ENCODE data around the gene EBF3. TPM values are rescaled to one million over a fixed set of nuclear protein-coding genes. Genes with fewer than 3 reads are reported as not detected.

EBF3 gene
- total RNA-seq, 1 donor from 2014 or later: not detected

DNA sequence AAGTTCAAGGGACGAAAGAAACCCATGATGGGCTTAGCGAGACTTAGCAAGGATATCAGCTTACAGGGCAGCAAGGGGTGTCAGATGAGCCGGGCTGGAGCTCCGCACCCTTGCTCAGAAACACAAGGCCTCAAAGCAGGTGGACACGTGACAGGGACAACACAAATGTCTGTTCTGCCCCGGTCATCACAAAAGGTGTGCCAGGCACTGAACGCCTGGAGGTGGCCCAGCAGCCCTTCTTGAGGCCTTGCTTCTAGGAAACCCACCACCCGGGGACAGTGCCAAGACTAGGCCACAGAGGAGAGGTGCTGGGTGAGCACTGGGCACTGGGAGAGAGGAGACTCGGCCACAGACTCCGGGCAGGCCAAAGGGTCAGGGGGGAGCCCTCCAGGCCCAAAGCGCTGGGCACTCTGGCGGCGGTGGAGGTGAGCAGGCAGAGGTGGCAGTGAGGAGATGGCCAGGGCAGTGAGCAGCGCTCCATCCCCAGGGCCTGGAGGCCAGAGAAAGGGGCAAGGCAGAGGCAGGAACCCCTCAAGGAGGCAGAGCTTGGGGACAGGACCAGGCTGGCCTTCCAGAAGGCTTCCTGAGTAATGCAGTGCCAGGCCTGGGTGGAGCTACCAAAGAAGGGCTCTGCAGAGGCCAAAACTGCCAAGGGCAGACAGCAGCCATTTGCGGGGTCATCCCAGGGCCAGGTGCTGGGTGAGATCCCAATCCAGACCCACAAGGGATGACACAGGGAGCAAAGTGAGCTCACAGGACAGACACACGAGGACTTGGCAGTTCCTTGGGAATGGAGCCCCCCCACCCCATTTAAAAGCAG lies 22.7 kb downstream of the EBF3 start:
- Mint-ChIP-seq H3K4me1 (ENCODE audit: low read depth) (no peaks in the 10 kb centered on the region), H3K9me3 (ENCODE audit: low read depth) (no peaks in the 10 kb centered on the region), H3K27me3 (ENCODE audit: low read depth) (peaks cover 12% of the 10 kb centered on the region), H3K36me3 (ENCODE audit: low read depth) (no peaks in the 10 kb centered on the region), H3K27ac (ENCODE audit: unreplicated experiment) (no peak overlapping the region), H3K4me3 (ENCODE audit: unreplicated experiment) (no peak overlapping the region)
- TF ChIP-seq, protein P1, sequence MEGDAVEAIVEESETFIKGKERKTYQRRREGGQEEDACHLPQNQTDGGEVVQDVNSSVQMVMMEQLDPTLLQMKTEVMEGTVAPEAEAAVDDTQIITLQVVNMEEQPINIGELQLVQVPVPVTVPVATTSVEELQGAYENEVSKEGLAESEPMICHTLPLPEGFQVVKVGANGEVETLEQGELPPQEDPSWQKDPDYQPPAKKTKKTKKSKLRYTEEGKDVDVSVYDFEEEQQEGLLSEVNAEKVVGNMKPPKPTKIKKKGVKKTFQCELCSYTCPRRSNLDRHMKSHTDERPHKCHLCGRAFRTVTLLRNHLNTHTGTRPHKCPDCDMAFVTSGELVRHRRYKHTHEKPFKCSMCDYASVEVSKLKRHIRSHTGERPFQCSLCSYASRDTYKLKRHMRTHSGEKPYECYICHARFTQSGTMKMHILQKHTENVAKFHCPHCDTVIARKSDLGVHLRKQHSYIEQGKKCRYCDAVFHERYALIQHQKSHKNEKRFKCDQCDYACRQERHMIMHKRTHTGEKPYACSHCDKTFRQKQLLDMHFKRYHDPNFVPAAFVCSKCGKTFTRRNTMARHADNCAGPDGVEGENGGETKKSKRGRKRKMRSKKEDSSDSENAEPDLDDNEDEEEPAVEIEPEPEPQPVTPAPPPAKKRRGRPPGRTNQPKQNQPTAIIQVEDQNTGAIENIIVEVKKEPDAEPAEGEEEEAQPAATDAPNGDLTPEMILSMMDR (IDR thresholded peaks at IDR 0.05): no peak
- DNase-seq (ENCODE audit: low spot score): no peak

DNA sequence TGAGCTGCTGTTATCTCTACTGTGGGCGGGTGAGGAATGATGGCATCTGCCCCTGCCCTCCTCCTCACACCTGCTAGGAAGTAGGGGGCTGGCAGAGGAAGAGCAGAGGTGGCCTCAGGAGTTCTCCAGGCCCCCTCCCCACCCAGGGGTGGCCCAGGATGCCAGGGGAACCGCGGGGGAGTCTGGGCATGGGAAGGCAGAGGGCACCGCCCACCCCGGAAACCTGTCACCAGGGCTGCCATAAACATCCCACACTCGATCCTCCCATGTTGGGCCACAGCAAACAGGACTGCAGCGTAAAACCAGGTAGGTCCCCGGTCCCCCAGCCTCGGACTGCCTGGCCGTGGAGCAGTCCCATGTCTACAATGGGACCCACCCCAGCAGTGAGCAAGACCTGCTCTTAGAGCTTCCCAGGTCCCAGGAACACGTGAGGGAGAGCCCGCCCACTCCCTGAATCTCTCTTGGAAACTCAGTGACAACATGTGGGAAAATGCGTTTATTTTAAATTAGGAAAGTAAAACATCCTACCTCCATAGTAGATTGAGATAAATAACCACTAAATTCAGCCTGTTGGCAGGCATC lies 23.4 kb downstream of the EBF3 start:
- DNase-seq (ENCODE audit: low spot score): no peak
- Mint-ChIP-seq H3K9me3 (ENCODE audit: low read depth) (no peaks in the 10 kb centered on the region), H3K4me3 (ENCODE audit: unreplicated experiment) (no peak overlapping the region), H3K36me3 (ENCODE audit: low read depth) (no peaks in the 10 kb centered on the region), H3K4me1 (ENCODE audit: low read depth) (no peaks in the 10 kb centered on the region), H3K27me3 (ENCODE audit: low read depth) (peaks cover 10% of the 10 kb centered on the region), H3K27ac (ENCODE audit: unreplicated experiment) (no peak overlapping the region)
- TF ChIP-seq, protein P1 (IDR thresholded peaks at IDR 0.05): no peak

DNA sequence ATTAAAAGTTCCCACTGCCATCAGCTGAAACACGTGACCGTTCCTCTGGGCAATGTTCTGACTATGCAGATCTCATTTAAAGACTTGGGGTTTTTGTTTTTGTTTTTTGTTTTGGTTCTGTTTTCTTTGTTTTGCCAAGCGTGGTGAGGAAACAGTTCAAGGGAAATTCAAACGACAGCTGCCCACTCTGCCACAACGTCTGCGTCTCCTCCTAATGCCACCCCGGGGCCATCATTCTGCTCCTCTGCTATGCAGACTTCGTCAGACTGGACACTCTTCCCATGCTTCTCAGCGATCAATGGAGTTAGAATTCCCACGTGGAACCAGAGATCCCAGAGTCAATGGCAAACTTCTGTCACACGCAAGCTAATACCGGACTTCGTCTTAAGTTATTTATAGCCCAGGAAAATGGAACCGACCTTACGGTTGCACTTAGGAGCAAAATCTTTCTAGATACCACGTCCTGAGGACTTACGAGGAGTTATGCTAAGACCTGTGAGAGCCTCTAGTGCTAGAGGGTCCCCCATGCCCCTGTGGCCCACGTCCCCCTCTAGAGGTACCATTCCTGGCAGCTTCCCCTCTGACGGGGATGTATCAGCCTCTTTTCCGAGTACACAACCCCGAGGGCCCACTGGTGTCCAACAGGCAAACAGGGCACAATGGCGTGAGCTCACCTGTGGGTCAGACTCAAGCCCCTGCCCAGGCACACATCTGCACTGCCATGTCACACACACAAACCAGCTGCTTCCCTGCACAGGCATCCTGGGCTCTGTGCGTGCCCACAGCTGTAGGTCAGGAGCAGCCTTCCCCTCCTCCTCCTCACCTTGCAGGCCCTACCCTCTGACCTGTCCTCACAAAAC lies 24.4 kb downstream of the EBF3 start:
- DNase-seq (ENCODE audit: low spot score): no peak
- H3K36me3 Mint-ChIP-seq (ENCODE audit: low read depth): no peaks in the 10 kb centered on the region
- no peak overlapping the region for H3K4me3 Mint-ChIP-seq (ENCODE audit: unreplicated experiment)
- TF ChIP-seq, protein P1 (IDR thresholded peaks at IDR 0.05): no peak
- H3K27me3 Mint-ChIP-seq (ENCODE audit: low read depth): peaks cover 10% of the 10 kb centered on the region
- no peaks in the 10 kb centered on the region for H3K4me1 Mint-ChIP-seq (ENCODE audit: low read depth)
- H3K9me3 Mint-ChIP-seq (ENCODE audit: low read depth): no peaks in the 10 kb centered on the region
- no peak overlapping the region for H3K27ac Mint-ChIP-seq (ENCODE audit: unreplicated experiment)

DNA sequence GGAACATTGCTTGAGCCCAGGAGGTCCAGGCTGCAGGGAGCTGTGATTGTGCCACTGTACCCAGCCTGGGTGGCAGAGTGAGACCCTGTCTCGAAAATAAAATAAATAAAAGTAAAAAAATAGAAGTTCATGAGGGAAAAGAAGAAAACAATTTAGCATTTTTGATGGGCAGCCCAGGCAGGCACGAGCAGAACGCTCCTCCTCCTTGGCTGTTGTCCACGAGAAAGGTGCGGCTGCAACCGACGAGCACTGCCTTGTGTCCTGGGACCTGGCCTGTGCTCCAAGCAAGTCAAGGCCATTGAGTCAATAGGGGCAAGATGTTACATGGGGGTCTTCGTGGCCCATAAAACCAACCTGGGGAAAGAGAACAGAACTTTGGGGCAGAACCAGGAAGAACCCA lies 25.6 kb downstream of the EBF3 start:
- Mint-ChIP-seq H3K4me3 (ENCODE audit: unreplicated experiment) (no peak overlapping the region), H3K9me3 (ENCODE audit: low read depth) (no peaks in the 10 kb centered on the region), H3K27ac (ENCODE audit: unreplicated experiment) (no peak overlapping the region), H3K4me1 (ENCODE audit: low read depth) (no peaks in the 10 kb centered on the region), H3K36me3 (ENCODE audit: low read depth) (no peaks in the 10 kb centered on the region), H3K27me3 (ENCODE audit: low read depth) (peaks cover 10% of the 10 kb centered on the region)
- TF ChIP-seq, protein P1 (IDR thresholded peaks at IDR 0.05): no peak
- DNase-seq (ENCODE audit: low spot score): no peak

DNA sequence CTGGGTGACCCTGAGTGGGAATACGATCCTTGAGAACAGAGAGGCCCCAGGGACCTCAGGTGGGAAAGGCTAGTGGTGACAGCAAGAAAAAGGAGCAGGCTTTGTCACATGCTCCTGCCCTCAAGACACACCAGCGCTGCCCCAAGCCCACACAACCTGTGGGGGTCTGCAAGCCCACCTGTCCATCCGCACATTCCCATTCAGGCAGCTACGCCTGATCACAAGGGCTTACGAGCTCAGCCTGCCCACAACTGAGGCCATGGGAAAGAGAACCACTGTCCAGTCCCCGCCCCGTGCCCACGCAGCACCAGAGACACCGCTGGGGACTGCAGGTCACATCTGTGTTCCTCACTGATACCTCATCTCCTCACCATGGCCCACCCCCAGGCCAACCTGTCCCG lies 26.7 kb downstream of the EBF3 start:
- no peak overlapping the region for H3K27ac Mint-ChIP-seq (ENCODE audit: unreplicated experiment)
- no peak overlapping the region for H3K4me3 Mint-ChIP-seq (ENCODE audit: unreplicated experiment)
- no peak for DNase-seq (ENCODE audit: low spot score)
- H3K36me3 Mint-ChIP-seq (ENCODE audit: low read depth): no peaks in the 10 kb centered on the region
- H3K4me1 Mint-ChIP-seq (ENCODE audit: low read depth): no peaks in the 10 kb centered on the region
- no peaks in the 10 kb centered on the region for H3K9me3 Mint-ChIP-seq (ENCODE audit: low read depth)
- TF ChIP-seq, protein P1 (IDR thresholded peaks at IDR 0.05): no peak
- peaks cover 10% of the 10 kb centered on the region for H3K27me3 Mint-ChIP-seq (ENCODE audit: low read depth)

Data from chondrocyte (in vitro differentiated cells).